Right lobe of liver (tissue), 6 donors: ENCODE results near the gene IGLL5. TPM values are rescaled to one million over a fixed set of nuclear protein-coding genes. Genes with fewer than 3 reads are reported as not detected.
"Not testable (repeated sequence)": the region's sequence is repeated elsewhere in the genome, so short reads cannot be mapped to it uniquely, and the experiment has no call there.

Experiments
- ATAC-seq, 4 donors: fragments of 200-7000 bp; cut with Tn5 transposase; one replicate each; pipeline ENCODE4 v1.9.1; 2020; ENCODE audit warnings: mild to moderate bottlenecking in 4 of 4, moderate library complexity in 4 of 4
- DNase-seq, 3 donors: peaks; one replicate each; pipeline ENCODE4 v3.0.0-alpha.2; 2020
- H3K27ac ChIP-seq, 3 donors: fragments of 200-600 bp; one replicate each; pipeline ENCODE4 v1.8.0; 2022
- H3K27me3 ChIP-seq, 2 donors: fragments of 200-600 bp; one replicate each; pipeline ENCODE4 v1.8.0; 2022
- H3K36me3 ChIP-seq, 4 donors: fragments of 200-600 bp; sonication (generic) in 1 of 4; one replicate each; pipeline versions ENCODE4 v1.5.1 to v1.8.0; 2017 to 2022; ENCODE audit warnings: control low read depth in 1 of 4
- H3K4me1 ChIP-seq, 4 donors: fragments of 200-600 bp; sonication (generic) in 1 of 4; one replicate each; pipeline versions ENCODE4 v1.5.1 to v1.8.0; 2017 to 2022; ENCODE audit warnings: control low read depth in 1 of 4
- H3K4me3 ChIP-seq, 3 donors: fragments of 200-600 bp; one replicate each; pipeline ENCODE4 v1.8.0; 2022
- H3K9me3 ChIP-seq, 4 donors: fragments of 200-600 bp; sonication (generic) in 1 of 4; one replicate each; pipeline versions ENCODE4 v1.5.1 to v1.8.0; 2017 to 2022; ENCODE audit warnings: control low read depth in 1 of 4
- CTCF ChIP-seq, 4 donors: fragments of 200-600 bp in 3 of 4; fragments of 450-650 bp in 1 of 4; IDR thresholded peaks; one replicate each; pipeline versions ENCODE4 v1.5.1 to v1.8.0; 2016 to 2022; ENCODE audit warnings: antibody characterized with exemption in 4 of 4, mild to moderate bottlenecking in 2 of 4
- POLR2A ChIP-seq: fragments of 450-650 bp; IDR thresholded peaks from one replicate; pipeline ENCODE4 v1.6.1; 2017; ENCODE audit warnings: antibody characterized with exemption, mild to moderate bottlenecking
- WGBS: methylation state at CpG from one replicate; pipeline ENCODE4 v1.1.6; 2018; ENCODE audit warnings: low coverage, low lambda C conversion rate; ENCODE audit not compliant: insufficient coverage; ENCODE audit errors: missing lambda C conversion rate; 5-methylcytosine and 5-hydroxymethylcytosine counted together
- intact Hi-C, 2 donors: fragments of 100-400 bp; cut with DNase I; formaldehyde crosslinking; loops; one replicate each; pipeline versions ENCODE4 v1.11.2 to v1.14.1; 2022
- total RNA-seq, 6 experiments: library from RNA; depleted of rRNA in 2 of 6; stranded (reverse); fragments of >200 nt in 2 of 6; fragmentation: NEBNext Ultra II Directional in 3 of 6; extraction: Animal tissue kit (Norgen Biotek cat#: 25700) in 3 of 6; gene quantifications; one replicate each; pipeline versions ENCODE4 v1.1.0 to v1.2.4, GENCODE V29; 2016 to 2023
- donor health status: DM: no; HTN: yes; CAD: no.
- donor health status: DM: no; HTN: no; CAD: no.
- donor health status: DM: no; HTN: no; CAD: no.
- donor health status: DM: no; HTN: yes; CAD: no.
- donor health status: DM: no; HTN: yes; CAD: no.

The IGLL5 gene
- total RNA-seq, 6 experiments from 2014 or later, result 1.6 to 4.1 (median 3.1) TPM

DNA sequence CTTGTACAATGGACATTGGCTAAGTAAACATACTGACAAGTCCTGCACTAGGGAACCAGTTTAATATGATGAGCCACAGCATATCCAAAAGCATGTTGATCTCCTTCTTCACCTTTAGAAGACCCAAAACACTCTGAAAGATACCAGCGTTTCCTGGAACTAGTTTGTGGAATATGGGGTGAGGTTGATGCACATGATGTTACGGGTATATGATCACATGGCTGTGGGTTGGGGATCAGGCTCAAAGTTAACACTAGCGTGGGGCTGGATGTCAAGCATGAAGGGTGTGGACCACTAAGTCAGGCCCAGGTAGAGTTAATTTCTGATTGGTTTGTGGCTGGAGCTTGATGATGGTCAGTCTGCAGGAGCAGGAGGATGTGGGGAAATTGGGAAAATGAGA is 9.0 kb downstream of the IGLL5 start:
- H3K36me3 ChIP-seq, result no peaks in the 10 kb centered on the region
- intact Hi-C loops, result no loop called here
- ATAC-seq (no peak), DNase-seq (no peak)
- TF ChIP-seq CTCF (IDR thresholded peaks at IDR 0.05), result no peak
- TF ChIP-seq POLR2A, result no peak
- no CpG with 5 or more reads among the region's 3 CpGs for WGBS
- H3K4me3 ChIP-seq, result no peak overlapping the region
- no peaks in the 10 kb centered on the region for H3K4me1 ChIP-seq
- H3K9me3 ChIP-seq, result no peaks in the 10 kb centered on the region
- H3K27me3 ChIP-seq, result no peaks in the 10 kb centered on the region
- no peak overlapping the region for H3K27ac ChIP-seq

DNA sequence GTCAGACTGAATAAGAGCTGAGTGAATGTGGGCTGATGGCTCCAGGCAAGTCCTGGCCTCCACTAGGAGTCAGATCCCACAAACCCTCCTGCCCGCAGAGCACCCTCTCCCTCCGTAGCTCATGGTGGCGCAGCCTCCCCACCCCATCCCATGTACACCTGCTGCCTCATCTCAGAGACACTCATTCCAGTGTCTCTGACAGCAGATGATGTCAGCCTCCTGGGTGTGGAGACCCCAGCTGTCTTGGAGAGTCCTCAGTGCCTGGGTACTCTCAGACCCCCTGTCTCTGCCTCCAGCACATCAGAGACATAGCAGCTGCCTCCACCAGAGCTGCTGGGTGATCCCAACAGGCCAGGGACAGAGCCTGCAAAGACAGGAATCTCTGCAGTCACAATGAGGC is 9.5 kb downstream of the IGLL5 start:
- TF ChIP-seq POLR2A (no peak), CTCF (IDR thresholded peaks at IDR 0.05) (no peak)
- ATAC-seq (no peak), DNase-seq (no peak)
- H3K27me3 ChIP-seq, result no peaks in the 10 kb centered on the region
- H3K27ac ChIP-seq, result no peak overlapping the region
- no peaks in the 10 kb centered on the region for H3K4me1 ChIP-seq
- no peaks in the 10 kb centered on the region for H3K36me3 ChIP-seq
- no peak overlapping the region for H3K4me3 ChIP-seq
- no peaks in the 10 kb centered on the region for H3K9me3 ChIP-seq
- intact Hi-C loops, result no loop called here
- WGBS, result 100% methylated on average over 1 of the region's 3 CpGs

- no peak for ATAC-seq
- TF ChIP-seq CTCF (IDR thresholded peaks at IDR 0.05), result no peak
- no peak for TF ChIP-seq POLR2A
- Histone ChIP-seq H3K36me3 (no peaks in the 10 kb centered on the region), H3K4me3 (no peak overlapping the region), H3K4me1 (no peaks in the 10 kb centered on the region), H3K9me3 (no peaks in the 10 kb centered on the region), H3K27ac (no peak overlapping the region), H3K27me3 (no peaks in the 10 kb centered on the region)
- no peak for DNase-seq
- intact Hi-C loops, result no loop called here
- WGBS, result 39% methylated on average over 4 of the region's 5 CpGs
These were observed 10.3 kb downstream of the IGLL5 start for GRCh38 chr22:22897947-22898346.

- H3K9me3 ChIP-seq, DNase-seq, ATAC-seq, H3K27ac ChIP-seq, H3K36me3 ChIP-seq, H3K27me3 ChIP-seq, intact Hi-C loops, H3K4me1 ChIP-seq, H3K4me3 ChIP-seq: not testable (repeated sequence)
- whole genome bisulfite sequencing, result 0% methylated on average over 1 of the region's 1 CpG
These were observed 10.9 kb downstream of the IGLL5 start for GRCh38 chr22:22898411-22898950.

- H3K36me3 ChIP-seq, H3K27me3 ChIP-seq, H3K9me3 ChIP-seq, DNase-seq, H3K4me1 ChIP-seq, ATAC-seq, H3K27ac ChIP-seq, H3K4me3 ChIP-seq, intact Hi-C loops: not testable (repeated sequence)
- WGBS, result 40% methylated on average over 1 of the region's 9 CpGs
These were observed 11.9 kb downstream of the IGLL5 start for GRCh38 chr22:22899342-22900080.

- DNase-seq, H3K27me3 ChIP-seq, ATAC-seq, H3K27ac ChIP-seq, H3K4me3 ChIP-seq, H3K36me3 ChIP-seq, H3K4me1 ChIP-seq, H3K9me3 ChIP-seq, intact Hi-C loops: not testable (repeated sequence)
- 53% methylated on average over 4 of the region's 16 CpGs for WGBS
These were observed 13.1 kb downstream of the IGLL5 start for GRCh38 chr22:22900527-22901205.
